Transverse colon (tissue), 3 donors: ENCODE results near the gene AKR1C1.
"Not testable (repeated sequence)": the region's sequence is repeated elsewhere in the genome, so short reads cannot be mapped to it uniquely, and the experiment has no call there.

Experiments used
- EP300 ChIP-seq: sonication (generic); formaldehyde crosslinking; IDR thresholded peaks from one replicate; pipeline ENCODE4 v1.6.1; 2017; ENCODE audit warnings: antibody characterized with exemption, low read depth
- POLR2A ChIP-seq: fragments of 450-650 bp; IDR thresholded peaks from one replicate; pipeline ENCODE4 v1.6.1; 2016; ENCODE audit warnings: antibody characterized with exemption, mild to moderate bottlenecking, moderate library complexity
- TF ChIP-seq, protein P1 (sequence below), 5 experiments: fragments of 200-600 bp in 3 of 5; fragments of 450-650 bp in 2 of 5; sonication (generic) in 3 of 5; IDR thresholded peaks; 1 replicate in 2 of 5; 2 replicates in 3 of 5; pipeline ENCODE4 v1.5.1; 2016 to 2017; ENCODE audit warnings: antibody characterized with exemption in 5 of 5, inconsistent platforms in 3 of 5, mild to moderate bottlenecking in 2 of 5, moderate library complexity in 1 of 5

DNA sequence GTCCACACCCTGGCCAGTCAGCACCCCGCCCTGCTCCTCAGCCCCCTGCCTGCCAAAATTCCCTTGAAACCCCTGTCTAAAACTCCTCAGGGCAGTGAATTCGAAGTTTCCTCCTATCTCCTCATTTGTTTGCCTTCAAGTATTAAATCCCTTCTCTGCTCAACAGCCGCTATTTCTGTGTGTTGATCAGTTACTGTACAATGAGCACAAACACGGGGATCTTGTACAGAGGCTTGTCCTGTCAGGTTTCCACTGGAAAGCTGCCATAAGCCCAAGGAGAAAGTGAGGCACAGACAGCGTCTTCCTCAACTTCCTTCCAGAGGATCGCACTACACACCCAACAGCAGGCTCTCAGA is 23.2 kb upstream of the AKR1C1 start:
- not testable (repeated sequence) for TF ChIP-seq POLR2A, EP300
- TF ChIP-seq, protein P1, sequence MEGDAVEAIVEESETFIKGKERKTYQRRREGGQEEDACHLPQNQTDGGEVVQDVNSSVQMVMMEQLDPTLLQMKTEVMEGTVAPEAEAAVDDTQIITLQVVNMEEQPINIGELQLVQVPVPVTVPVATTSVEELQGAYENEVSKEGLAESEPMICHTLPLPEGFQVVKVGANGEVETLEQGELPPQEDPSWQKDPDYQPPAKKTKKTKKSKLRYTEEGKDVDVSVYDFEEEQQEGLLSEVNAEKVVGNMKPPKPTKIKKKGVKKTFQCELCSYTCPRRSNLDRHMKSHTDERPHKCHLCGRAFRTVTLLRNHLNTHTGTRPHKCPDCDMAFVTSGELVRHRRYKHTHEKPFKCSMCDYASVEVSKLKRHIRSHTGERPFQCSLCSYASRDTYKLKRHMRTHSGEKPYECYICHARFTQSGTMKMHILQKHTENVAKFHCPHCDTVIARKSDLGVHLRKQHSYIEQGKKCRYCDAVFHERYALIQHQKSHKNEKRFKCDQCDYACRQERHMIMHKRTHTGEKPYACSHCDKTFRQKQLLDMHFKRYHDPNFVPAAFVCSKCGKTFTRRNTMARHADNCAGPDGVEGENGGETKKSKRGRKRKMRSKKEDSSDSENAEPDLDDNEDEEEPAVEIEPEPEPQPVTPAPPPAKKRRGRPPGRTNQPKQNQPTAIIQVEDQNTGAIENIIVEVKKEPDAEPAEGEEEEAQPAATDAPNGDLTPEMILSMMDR (IDR thresholded peaks at IDR 0.05) = not testable (repeated sequence)
